Urinary bladder (tissue), 4 donors: ENCODE results near the gene COL5A1. TPM values are rescaled to one million over a fixed set of nuclear protein-coding genes. Genes with fewer than 3 reads are reported as not detected.

Source experiments
- DNase-seq: peaks from one replicate; pipeline ENCODE4 v3.0.0-alpha.2; 2015; ENCODE audit errors: extremely low spot score
- H3K27ac ChIP-seq: one replicate; pipeline ENCODE4 v1.5.1; 2013; ENCODE audit warnings: low read depth, mild to moderate bottlenecking, moderate library complexity
- H3K36me3 ChIP-seq: one replicate; pipeline ENCODE4 v1.6.1; 2013; ENCODE audit warnings: mild to moderate bottlenecking, moderate library complexity; ENCODE audit not compliant: insufficient read depth
- H3K4me1 ChIP-seq: one replicate; pipeline ENCODE4 v1.6.1; 2013; ENCODE audit warnings: mild to moderate bottlenecking, moderate library complexity; ENCODE audit not compliant: insufficient read depth
- H3K4me3 ChIP-seq: one replicate; pipeline ENCODE4 v1.5.1; 2013; ENCODE audit warnings: low read depth, low read length
- WGBS: extraction: QIAGEN DNeasy Blood & Tissue Kit; methylation state at CpG from one replicate; pipeline ENCODE4 v1.1.7; 2013; 5-methylcytosine and 5-hydroxymethylcytosine counted together
- polyA plus RNA-seq: library from polyadenylated mRNA; stranded (reverse); fragments of 200-250 nt; gene quantifications from one replicate; pipeline ENCODE4 v1.2.3, GENCODE V29; 2013
- total RNA-seq: library from RNA; depleted of rRNA; stranded (reverse); fragments of >200 nt; gene quantifications from one replicate; pipeline ENCODE4 v1.2.3, GENCODE V29; 2014
- donor health status: healthy with polysubstance abuse.
- donor health status: healthy.

COL5A1 gene
- total and polyA plus RNA-seq, 2 donors = 68.5 to 622 TPM

GRCh38 chr9:134869554-134870300 is 228.1 kb downstream of the COL5A1 start:
- Histone ChIP-seq H3K4me1 (no peaks in the 10 kb centered on the region), H3K36me3 (no peaks in the 10 kb centered on the region), H3K4me3 (no peak overlapping the region), H3K27ac (no peak overlapping the region)
- 86% methylated on average over 17 of the region's 17 CpGs for WGBS
- DNase-seq = no peak

- no peak overlapping the region for H3K27ac ChIP-seq
Measured at GRCh38 chr9:134870301-134870694, 228.7 kb downstream of the COL5A1 start.

DNA sequence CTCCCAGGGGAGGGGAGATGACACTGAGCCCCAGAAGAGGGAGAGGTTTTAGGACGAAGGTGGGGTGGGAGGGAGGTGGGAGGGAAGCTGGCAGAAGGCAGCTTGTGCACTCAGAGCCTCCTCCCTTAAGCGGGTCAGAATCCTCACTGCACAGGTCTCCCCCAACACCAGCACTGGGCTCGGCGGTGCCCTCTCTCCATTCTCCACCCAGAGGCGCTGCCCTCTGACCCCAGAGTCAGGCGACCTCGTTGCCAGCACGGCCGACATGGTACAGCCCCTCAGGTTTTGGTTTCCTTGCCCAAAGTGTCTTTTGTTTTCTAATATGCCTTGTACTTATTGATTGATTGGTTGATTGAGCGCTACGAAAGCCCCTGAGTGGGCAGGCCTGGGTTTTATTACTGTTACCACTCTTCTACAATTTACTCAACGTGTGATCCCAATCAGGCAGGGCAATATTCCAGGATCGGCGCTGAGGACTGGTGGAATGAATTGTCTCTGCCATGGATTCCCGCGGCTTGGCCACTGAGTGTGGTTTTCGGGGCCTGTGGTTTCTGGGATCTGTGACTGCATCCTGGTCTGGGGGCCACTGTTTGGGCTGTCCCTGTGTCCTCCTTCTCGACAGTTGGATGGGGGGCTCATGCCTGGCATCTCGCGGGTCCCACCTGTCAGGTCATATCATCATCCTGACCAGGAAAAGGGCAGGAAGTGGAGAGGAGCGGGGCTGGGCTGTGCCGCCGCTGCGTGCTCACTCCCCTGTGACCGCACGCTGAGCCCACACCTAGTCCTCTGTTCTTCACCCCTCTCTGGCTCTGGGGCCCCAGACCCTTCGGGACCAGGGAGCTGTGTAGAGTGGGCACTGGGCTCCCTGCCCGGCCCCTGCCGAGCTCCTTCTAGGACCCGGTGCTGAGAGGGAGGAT is 229.4 kb downstream of the COL5A1 start:
- Histone ChIP-seq H3K27ac (no peak overlapping the region), H3K36me3 (no peaks in the 10 kb centered on the region)
- WGBS = 72% methylated on average over 30 of the region's 30 CpGs

More at GRCh38 chr9:134870301-134870694, 228.7 kb downstream of the COL5A1 start:
- 89% methylated on average over 11 of the region's 11 CpGs for WGBS
- Histone ChIP-seq H3K36me3 (no peaks in the 10 kb centered on the region), H3K4me3 (no peak overlapping the region), H3K4me1 (no peaks in the 10 kb centered on the region)
- DNase-seq = no peak

DNA sequence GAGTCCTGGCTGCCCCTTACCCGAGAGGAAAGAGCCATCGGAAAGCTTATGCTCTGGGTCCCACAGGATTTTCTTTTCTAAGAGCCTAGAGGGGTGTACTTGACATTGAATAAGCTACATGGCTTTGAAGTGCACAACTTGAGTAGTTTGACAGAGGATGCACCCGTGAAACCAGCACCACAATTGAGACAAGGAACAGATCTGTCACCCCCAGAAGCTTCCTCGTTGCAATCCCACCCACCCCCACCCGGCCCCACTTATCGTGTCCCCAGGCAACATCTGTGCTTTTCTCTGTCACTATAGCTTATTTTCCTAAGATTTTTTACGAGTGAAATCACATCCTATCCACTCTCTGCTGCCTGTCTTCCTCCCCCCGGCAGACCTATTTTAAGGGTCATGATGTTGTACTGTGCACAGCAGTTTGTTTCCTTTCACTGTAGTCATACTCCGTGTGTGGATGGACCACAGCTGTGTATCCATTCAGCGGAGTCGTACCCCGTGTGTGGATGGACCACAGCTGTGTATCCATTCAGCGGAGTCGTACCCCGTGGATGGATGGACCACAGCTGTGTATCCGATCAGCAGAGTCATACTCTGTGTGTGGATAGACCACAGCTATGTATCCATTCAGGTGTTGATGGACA is 230.2 kb downstream of the COL5A1 start:
- no peaks in the 10 kb centered on the region for H3K4me1 ChIP-seq
- no peak overlapping the region for H3K27ac ChIP-seq
- 23% methylated on average over 16 of the region's 16 CpGs for WGBS
- H3K4me3 ChIP-seq = no peak overlapping the region
- no peaks in the 10 kb centered on the region for H3K36me3 ChIP-seq
- DNase-seq = peak; percentile 20

More for the DNA sequence above, 229.4 kb downstream of the COL5A1 start:
- Histone ChIP-seq H3K4me1 (no peaks in the 10 kb centered on the region), H3K4me3 (no peak overlapping the region)
- no peak for DNase-seq

DNA sequence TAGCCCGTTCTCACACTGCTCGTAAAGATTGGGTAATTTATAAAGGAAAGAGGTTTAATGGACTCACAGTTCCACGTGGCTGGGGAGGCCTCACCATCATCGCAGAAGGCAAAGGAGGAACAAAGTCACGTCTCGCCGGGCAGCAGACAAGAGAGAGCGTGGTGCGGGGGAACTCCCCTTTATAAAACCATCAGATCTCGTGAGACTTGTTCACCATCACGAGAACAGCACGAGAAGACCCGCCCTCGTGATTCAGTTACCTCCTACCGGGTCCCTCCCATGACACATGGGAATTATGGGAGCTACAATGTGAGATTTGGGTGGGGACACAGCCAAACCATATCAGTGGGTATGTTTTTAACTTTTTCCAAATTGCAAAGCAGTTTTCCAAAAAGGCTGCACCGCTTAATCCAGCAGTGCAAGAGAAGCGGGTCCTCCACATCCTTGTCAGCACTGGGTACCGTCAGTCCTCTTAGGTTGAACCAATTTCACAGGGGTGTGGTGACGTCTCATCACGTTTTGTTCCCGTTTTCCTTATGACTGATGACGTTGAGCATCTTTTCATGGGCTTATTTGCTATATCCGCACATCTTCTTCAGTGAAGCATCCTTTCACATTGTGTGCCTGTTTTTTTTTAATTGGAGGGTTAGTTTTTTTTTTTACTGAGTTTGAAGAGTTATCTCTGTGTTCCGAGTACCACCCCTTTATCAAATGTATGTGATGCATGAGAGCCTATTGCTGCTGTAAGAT is 231.1 kb downstream of the COL5A1 start:
- H3K36me3 ChIP-seq = no peaks in the 10 kb centered on the region
- no peaks in the 10 kb centered on the region for H3K4me1 ChIP-seq
- no peak for DNase-seq
- 77% methylated on average over 24 of the region's 24 CpGs for WGBS
- H3K4me3 ChIP-seq = no peak overlapping the region
- no peak overlapping the region for H3K27ac ChIP-seq

- 74% methylated on average over 1 of the region's 1 CpG for WGBS
- no peak overlapping the region for H3K4me3 ChIP-seq
- no peaks in the 10 kb centered on the region for H3K36me3 ChIP-seq
- no peak for DNase-seq
- H3K4me1 ChIP-seq = no peaks in the 10 kb centered on the region
- no peak overlapping the region for H3K27ac ChIP-seq
Measured at GRCh38 chr9:134875371-134875770, 233.8 kb downstream of the COL5A1 start.

DNA sequence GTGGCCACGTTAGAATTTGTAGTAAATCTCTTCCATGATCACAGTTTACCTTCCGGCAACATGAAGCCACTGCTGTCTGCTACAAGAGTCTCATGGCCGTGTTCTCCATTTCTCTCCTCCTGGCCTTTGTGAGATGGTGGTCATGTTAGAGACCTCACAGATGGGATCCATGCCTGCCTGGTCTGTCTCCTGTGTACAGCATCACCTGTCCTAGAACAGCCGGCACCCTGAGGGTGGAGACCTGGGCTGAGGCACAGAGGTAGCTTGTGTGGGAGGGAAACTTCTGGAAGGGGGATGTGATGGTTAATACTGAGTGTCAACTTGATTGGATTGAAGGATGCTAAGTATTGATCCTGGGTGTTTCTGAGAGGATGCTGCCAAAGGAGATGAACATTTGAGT is 235.9 kb downstream of the COL5A1 start:
- Histone ChIP-seq H3K27ac (no peak overlapping the region), H3K4me3 (no peak overlapping the region), H3K4me1 (no peaks in the 10 kb centered on the region), H3K36me3 (no peaks in the 10 kb centered on the region)
- no peak for DNase-seq
- WGBS = 91% methylated on average over 4 of the region's 4 CpGs

DNA sequence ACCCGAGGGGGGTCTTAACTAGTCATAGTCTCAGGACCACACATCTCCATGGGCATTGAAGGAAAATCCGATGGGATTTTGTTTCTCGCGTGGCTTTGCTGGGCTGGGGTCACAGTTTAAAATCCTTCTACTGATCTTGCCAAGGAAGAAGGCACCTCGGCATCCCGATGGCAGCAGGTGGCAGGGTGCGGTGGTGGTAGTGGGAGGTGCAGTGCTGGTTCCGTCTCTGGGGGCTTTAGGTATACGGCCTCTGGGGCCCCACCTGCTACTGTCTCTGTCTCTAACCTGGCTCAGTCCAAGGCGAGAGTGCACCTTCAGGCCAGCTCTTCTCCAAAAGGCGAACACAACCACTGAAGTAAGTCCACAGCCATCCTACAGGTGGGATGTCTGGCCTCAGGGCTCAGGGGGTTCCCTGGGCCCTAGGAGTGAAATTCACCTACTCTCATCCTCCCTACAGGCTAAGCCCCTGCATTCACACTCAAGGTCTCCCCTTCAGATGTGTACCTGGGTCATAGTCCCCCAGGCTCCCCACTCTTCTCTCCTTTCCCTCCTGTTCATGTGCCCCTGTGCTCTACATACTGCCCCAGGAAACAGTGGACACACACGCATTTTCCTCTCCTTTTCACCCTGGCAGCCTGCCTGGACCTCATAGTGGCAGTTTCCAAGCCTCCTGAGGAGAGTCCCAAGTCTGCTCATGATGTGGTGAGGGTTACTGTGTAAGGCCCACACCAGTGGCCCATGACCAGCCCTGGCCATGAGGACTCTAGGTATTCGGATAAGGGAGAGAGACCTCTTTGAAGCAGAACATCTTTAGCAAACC is 238.3 kb downstream of the COL5A1 start:
- DNase-seq = no peak
- 91% methylated on average over 13 of the region's 13 CpGs for WGBS
- Histone ChIP-seq H3K4me3 (no peak overlapping the region), H3K4me1 (no peaks in the 10 kb centered on the region), H3K36me3 (no peaks in the 10 kb centered on the region), H3K27ac (no peak overlapping the region)

GRCh38 chr9:134880484-134881312 is 239.1 kb downstream of the COL5A1 start, which contains the start of gene FCN2:
Gene FCN2 (plus strand): TSS chr9:134880810. CDS start chr9:134880822, 12 bp downstream.
- no peak for DNase-seq
- Histone ChIP-seq H3K27ac (no peak within 1 kb of the TSS), H3K4me1 (no peaks in the 10 kb centered on the region), H3K4me3 (no peak within 1 kb of the TSS), H3K36me3 (no peaks in the 10 kb centered on the region)
- 79% methylated on average over 25 of the region's 25 CpGs for WGBS

- no peak for DNase-seq
- H3K4me1 ChIP-seq = no peaks in the 10 kb centered on the region
- no peak overlapping the region for H3K4me3 ChIP-seq
- H3K36me3 ChIP-seq = no peaks in the 10 kb centered on the region
- H3K27ac ChIP-seq = no peak overlapping the region
- 90% methylated on average over 13 of the region's 13 CpGs for WGBS
Measured at GRCh38 chr9:134881313-134881670, 239.7 kb downstream of the COL5A1 start.

DNA sequence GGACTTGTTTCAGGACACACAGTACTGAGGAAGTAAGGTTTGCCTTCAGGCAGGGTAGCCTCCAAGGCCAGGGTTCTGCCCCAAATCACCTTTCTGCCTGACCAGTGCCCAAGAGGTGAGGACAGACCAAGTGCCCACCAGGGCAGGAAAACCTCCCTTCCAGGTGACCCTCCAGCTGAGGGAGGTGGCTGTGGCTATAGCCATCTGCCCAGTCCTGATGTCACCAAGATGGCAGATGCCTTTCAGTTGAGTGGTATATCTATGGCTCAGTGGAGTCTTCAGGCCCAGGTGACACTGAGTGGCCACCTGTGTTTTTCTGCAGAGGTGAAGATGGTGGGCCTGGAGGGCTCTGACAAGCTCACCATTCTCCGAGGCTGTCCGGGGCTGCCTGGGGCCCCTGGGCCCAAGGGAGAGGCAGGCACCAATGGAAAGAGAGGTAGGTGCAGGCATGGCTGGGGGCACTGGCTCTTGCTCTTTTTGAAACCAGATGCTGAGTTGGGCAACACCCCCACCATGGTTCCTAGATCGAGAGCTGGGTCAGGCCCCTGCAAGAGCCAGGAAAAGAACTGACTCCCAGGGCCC is 240.7 kb downstream of the COL5A1 start:
- Histone ChIP-seq H3K27ac (no peak overlapping the region), H3K36me3 (no peaks in the 10 kb centered on the region), H3K4me3 (no peak overlapping the region), H3K4me1 (no peaks in the 10 kb centered on the region)
- WGBS = 83% methylated on average over 3 of the region's 3 CpGs
- DNase-seq = no peak
